RWPE2 (cell line): Measurements from ENCODE around the gene HDAC1.
A peak's percentile ranks its signal among the peaks of the same experiment; 100 is the strongest.

ENCODE experiments used
- ATAC-seq: fragments of 200-7000 bp; cut with Tn5 transposase; 3 replicates; pipeline ENCODE4 v1.9.1; 2021; ENCODE audit warnings: low read depth
- DNase-seq: peaks from one replicate; pipeline ENCODE4 v3.0.0-alpha.2; 2020; ENCODE audit warnings: low spot score
- H3K27ac ChIP-seq: fragments of 450-650 bp; 2 replicates; pipeline ENCODE4 v1.5.1; 2017; ENCODE audit warnings: mild to moderate bottlenecking; ENCODE audit not compliant: poor library complexity, severe bottlenecking
- H3K27me3 ChIP-seq: fragments of 250-450 bp; sonication (Bioruptor Pico); 2 replicates; pipeline ENCODE4 v1.5.1; 2021; ENCODE audit warnings: mild to moderate bottlenecking, moderate library complexity; ENCODE audit not compliant: insufficient read depth, poor library complexity, severe bottlenecking
- H3K36me3 ChIP-seq: fragments of 250-450 bp; sonication (Bioruptor Pico); 2 replicates; pipeline ENCODE4 v1.5.1; 2020; ENCODE audit warnings: low read depth, mild to moderate bottlenecking, moderate library complexity
- H3K4me1 ChIP-seq: fragments of 250-450 bp; sonication (Bioruptor Pico); 2 replicates; pipeline ENCODE4 v1.5.1; 2021; ENCODE audit warnings: mild to moderate bottlenecking, moderate library complexity; ENCODE audit not compliant: insufficient read depth, poor library complexity, severe bottlenecking
- H3K4me3 ChIP-seq: fragments of 250-450 bp; sonication (Bioruptor Pico); 2 replicates; pipeline ENCODE4 v1.5.1; 2021; ENCODE audit warnings: mild to moderate bottlenecking, moderate library complexity; ENCODE audit not compliant: severe bottlenecking
- H3K9me3 ChIP-seq: fragments of 250-450 bp; sonication (Bioruptor Pico); 2 replicates; pipeline ENCODE4 v1.5.1; 2021; ENCODE audit warnings: mild to moderate bottlenecking, moderate library complexity; ENCODE audit not compliant: severe bottlenecking
- CTCF ChIP-seq: fragments of 450-650 bp; IDR thresholded peaks from one replicate; pipeline ENCODE4 v1.5.1; 2017; ENCODE audit warnings: mild to moderate bottlenecking, moderate library complexity; ENCODE audit not compliant: poor library complexity, severe bottlenecking

Gene HDAC1

GRCh38 chr1:32247983-32248889 lies 43.6 kb upstream of the HDAC1 start:
- peak overlapping the region; percentile 46 for H3K27ac ChIP-seq
- ATAC-seq (peak; percentile 53), DNase-seq (peak; percentile 77)
- TF ChIP-seq CTCF: peak; percentile 76
- H3K36me3 ChIP-seq: no peaks in the 10 kb centered on the region
- no peaks in the 10 kb centered on the region for H3K27me3 ChIP-seq
- no peaks in the 10 kb centered on the region for H3K9me3 ChIP-seq
- peaks cover 20% of the 10 kb centered on the region for H3K4me1 ChIP-seq
- H3K4me3 ChIP-seq: no peak overlapping the region

GRCh38 chr1:32249831-32250525 lies 41.9 kb upstream of the HDAC1 start:
- Histone ChIP-seq H3K9me3 (no peaks in the 10 kb centered on the region), H3K4me1 (peaks cover 20% of the 10 kb centered on the region), H3K27me3 (no peaks in the 10 kb centered on the region), H3K27ac (peak overlapping the region; percentile 46), H3K4me3 (no peak overlapping the region), H3K36me3 (no peaks in the 10 kb centered on the region)
- ATAC-seq: peak; percentile 45; the same call in 2 of the 3 replicates
- DNase-seq: peak; percentile 78
- no peak for TF ChIP-seq CTCF

- Histone ChIP-seq H3K4me1 (peaks cover 20% of the 10 kb centered on the region), H3K36me3 (no peaks in the 10 kb centered on the region), H3K27me3 (no peaks in the 10 kb centered on the region), H3K9me3 (no peaks in the 10 kb centered on the region), H3K27ac (peak within 1 kb of the TSS; percentile 46), H3K4me3 (no peak within 1 kb of the TSS)
- DNase-seq (no peak), ATAC-seq (no peak)
- no peak for TF ChIP-seq CTCF
Observed at GRCh38 chr1:32250893-32251716, 40.8 kb upstream of the HDAC1 start, which contains the start of gene LCK. Gene LCK, plus strand, starts transcription at chr1:32251265. Its CDS starts 23,065 bp downstream, at chr1:32274330.

GRCh38 chr1:32255072-32256071 lies 36.5 kb upstream of the HDAC1 start:
- Histone ChIP-seq H3K4me1 (no peaks in the 10 kb centered on the region), H3K36me3 (no peaks in the 10 kb centered on the region), H3K9me3 (no peaks in the 10 kb centered on the region), H3K4me3 (no peak overlapping the region), H3K27me3 (no peaks in the 10 kb centered on the region), H3K27ac (no peak overlapping the region)
- ATAC-seq (no peak), DNase-seq (no peak)
- no peak for TF ChIP-seq CTCF
